Spleen (tissue), 7 donors: ENCODE results near the gene EVL.

Experiments used
- CTCF ChIP-seq, 11 experiments: fragments of 200-600 bp in 7 of 11; fragments of 450-650 bp in 4 of 11; sonication (generic) in 4 of 11; IDR thresholded peaks in 8 of 11; conservative IDR thresholded peaks in 3 of 11; 1 replicate in 7 of 11; 2 replicates in 4 of 11; pipeline versions ENCODE4 v1.4.0 to v1.8.0; 2016 to 2021; ENCODE audit warnings: antibody characterized with exemption in 11 of 11, inconsistent platforms in 4 of 11, mild to moderate bottlenecking in 1 of 11
- POLR2A ChIP-seq, 3 donors: fragments of 450-650 bp; IDR thresholded peaks; one replicate each; pipeline ENCODE4 v1.5.1; 2017; ENCODE audit warnings: antibody characterized with exemption in 3 of 3, mild to moderate bottlenecking in 1 of 3
- POLR2AphosphoS5 ChIP-seq, 3 donors: sonication (generic); formaldehyde crosslinking; IDR thresholded peaks; one replicate each; pipeline ENCODE4 v1.5.1; 2017; ENCODE audit warnings: antibody characterized with exemption in 3 of 3
- donor health status: DM: no; HTN: no; CAD: no; lungs with moderate emphysema.
- donor health status: DM: no; HTN: no; CAD: no.
- donor health status: DM: no; HTN: no; CAD: no.

GRCh38 chr14:100107236-100107635, 42.0 kb downstream of the EVL start:
- TF ChIP-seq POLR2A (IDR thresholded peaks at IDR 0.05) (no peak), CTCF (IDR thresholded peaks at IDR 0.05 in 8 of 11, conservative IDR thresholded peaks at IDR 0.05 in 3 of 11) (no peak), POLR2AphosphoS5 (IDR thresholded peaks at IDR 0.05) (no peak)
